CD8-positive, alpha-beta memory T cell (primary cell): Measurements from ENCODE around the gene TAF3. TPM values are rescaled to one million over a fixed set of nuclear protein-coding genes. Genes with fewer than 3 reads are reported as not detected.
"Not testable (repeated sequence)": the region's sequence is repeated elsewhere in the genome, so short reads cannot be mapped to it uniquely, and the experiment has no call there.

Experiments
- CTCF ChIA-PET: fragments of 350-600 bp; sonication (Branson Sonifier 250); formaldehyde crosslinking; loops from one replicate; lab custom pipeline; 2021; ENCODE audit warnings: antibody characterized with exemption; lab: Charles Lee
- POLR2A ChIA-PET: fragments of 350-600 bp; sonication (Branson Sonifier 250); formaldehyde crosslinking; loops from one replicate; lab custom pipeline; 2021; ENCODE audit warnings: antibody characterized with exemption; lab: Charles Lee
- DNase-seq, 5 donors: peaks; one replicate each; pipeline versions ENCODE4 v3.0.0 to v3.0.0-alpha.2; 2020 to 2022; ENCODE audit warnings: mixed read lengths in 1 of 5
- H3K27ac ChIP-seq: one replicate; pipeline ENCODE4 v1.7.0; 2013; ENCODE audit warnings: low read depth, mild to moderate bottlenecking, low read length, moderate library complexity
- H3K27me3 ChIP-seq: 2 replicates; pipeline ENCODE4 v1.7.0; 2013; ENCODE audit warnings: low read length, mild to moderate bottlenecking; ENCODE audit not compliant: insufficient read depth, poor library complexity, severe bottlenecking
- H3K36me3 ChIP-seq: 2 replicates; pipeline ENCODE4 v1.7.0; 2013; ENCODE audit warnings: mild to moderate bottlenecking, low read length, moderate library complexity; ENCODE audit not compliant: insufficient read depth
- H3K4me1 ChIP-seq: 2 replicates; pipeline ENCODE4 v1.7.0; 2013; ENCODE audit warnings: mild to moderate bottlenecking, low read length, moderate library complexity; ENCODE audit not compliant: insufficient read depth
- H3K4me3 ChIP-seq: 2 replicates; pipeline ENCODE4 v1.7.0; 2013; ENCODE audit warnings: mild to moderate bottlenecking, low read length
- H3K9me3 ChIP-seq: 2 replicates; pipeline ENCODE4 v1.7.0; 2013; ENCODE audit warnings: mild to moderate bottlenecking, low read length
- H3K27ac Mint-ChIP-seq, 8 donors: one replicate each; pipeline ENCODE4 v1.8.0; 2020 to 2021; ENCODE audit warnings: mixed read lengths in 8 of 8, mild to moderate bottlenecking in 6 of 8, inconsistent platforms in 3 of 8, moderate library complexity in 3 of 8
- H3K27me3 Mint-ChIP-seq, 2 donors: one replicate each; pipeline ENCODE4 v1.8.0; 2020 to 2021; ENCODE audit warnings: mixed read lengths in 2 of 2, mild to moderate bottlenecking in 1 of 2, moderate library complexity in 1 of 2
- H3K36me3 Mint-ChIP-seq, 3 donors: one replicate each; pipeline ENCODE4 v1.8.0; 2020 to 2021; ENCODE audit warnings: mixed read lengths in 3 of 3, inconsistent platforms in 1 of 3, mild to moderate bottlenecking in 1 of 3
- H3K4me1 Mint-ChIP-seq, 3 donors: one replicate each; pipeline ENCODE4 v1.8.0; 2020 to 2021; ENCODE audit warnings: mixed read lengths in 3 of 3, inconsistent platforms in 1 of 3, mild to moderate bottlenecking in 1 of 3
- H3K4me3 Mint-ChIP-seq, 7 donors: one replicate each; pipeline ENCODE4 v1.8.0; 2020 to 2021; ENCODE audit warnings: mixed read lengths in 7 of 7, mild to moderate bottlenecking in 6 of 7, moderate library complexity in 4 of 7, inconsistent platforms in 2 of 7
- H3K9me3 Mint-ChIP-seq, 5 donors: one replicate each; pipeline ENCODE4 v1.8.0; 2020 to 2022; ENCODE audit warnings: mixed read lengths in 5 of 5, mild to moderate bottlenecking in 3 of 5, moderate library complexity in 2 of 5, inconsistent platforms in 1 of 5
- polyA plus RNA-seq: library from polyadenylated mRNA; unstranded; fragments of 300-500 nt; fragmentation: Illumina TruSeq; gene quantifications from one replicate; pipeline ENCODE4 v1.2.3, GENCODE V29; 2021
- total RNA-seq, 2 experiments: library from RNA; stranded (reverse); gene quantifications; one replicate each; pipeline ENCODE4 v1.2.3, GENCODE V29; 2021

TAF3 gene
- total and polyA plus RNA-seq, 3 experiments from 2014 or later: 16.9 to 22.6 (median 22.5) TPM

DNA sequence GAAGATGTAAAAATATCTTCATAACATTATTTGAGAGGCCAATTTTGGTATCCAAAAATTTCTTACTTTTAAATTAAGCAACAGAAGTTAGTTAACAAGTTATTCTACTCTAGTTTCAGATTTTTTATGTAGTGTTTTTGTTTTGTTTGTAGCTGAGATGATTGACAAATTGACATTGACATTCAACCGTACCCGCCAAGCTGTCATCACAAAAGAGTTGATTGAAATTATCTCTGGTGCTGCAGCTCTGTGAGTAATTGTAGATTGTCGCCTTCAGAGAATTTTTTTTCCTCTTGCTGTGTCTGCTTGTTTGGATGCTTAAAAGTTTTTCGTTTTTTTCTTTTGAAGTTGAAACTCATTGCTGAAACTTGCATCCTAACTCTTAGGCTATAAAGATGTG lies 15.7 kb upstream of the TAF3 start:
- Mint-ChIP-seq H3K27me3 (no peaks in the 10 kb centered on the region), H3K4me3 (no peak overlapping the region), H3K36me3 (peaks cover 5 to 88% (median 26%) of the 10 kb centered on the region in 3 donors), H3K9me3 (no peaks in the 10 kb centered on the region), H3K27ac (no peak overlapping the region), H3K4me1 (peaks cover 0 to 3% (median under 1%) of the 10 kb centered on the region in 3 donors)
- Histone ChIP-seq H3K9me3 (no peaks in the 10 kb centered on the region), H3K4me1 (no peaks in the 10 kb centered on the region), H3K4me3 (no peak overlapping the region), H3K27me3 (no peaks in the 10 kb centered on the region), H3K27ac (no peak overlapping the region), H3K36me3 (peaks cover 71% of the 10 kb centered on the region)
- ChIA-PET CTCF (no interaction called here), POLR2A (no interaction called here)
- no peak for DNase-seq

DNA sequence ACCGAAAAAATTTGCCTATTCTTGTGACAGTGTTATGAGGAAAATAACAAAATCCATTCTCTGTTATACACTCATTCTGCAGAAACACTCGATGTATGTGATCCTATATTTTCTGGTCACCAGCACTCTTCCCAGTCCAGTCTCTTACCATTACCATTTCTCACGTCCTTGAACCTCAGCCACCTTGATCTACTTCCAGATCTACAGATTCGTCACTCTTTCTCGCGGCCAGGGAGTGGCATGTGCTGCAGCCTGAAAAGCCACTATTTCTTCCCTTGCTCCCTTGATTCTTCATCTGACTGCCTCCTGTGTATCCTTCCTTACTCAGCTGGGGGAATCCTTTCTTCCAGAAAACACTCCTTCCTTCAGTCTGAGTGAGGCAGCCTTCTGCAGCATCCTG lies 14.1 kb upstream of the TAF3 start:
- DNase-seq: no peak
- no peaks in the 10 kb centered on the region for H3K4me1 ChIP-seq
- no peak overlapping the region for H3K4me3 ChIP-seq
- H3K9me3 ChIP-seq: no peaks in the 10 kb centered on the region
- no peaks in the 10 kb centered on the region for H3K9me3 Mint-ChIP-seq
- ChIA-PET CTCF (no interaction called here), POLR2A (no interaction called here)
- H3K36me3 ChIP-seq: peaks cover 68% of the 10 kb centered on the region
- no peaks in the 10 kb centered on the region for H3K27me3 Mint-ChIP-seq
- H3K4me1 Mint-ChIP-seq: peaks cover 0 to 3% (median 0%) of the 10 kb centered on the region in 3 donors
- H3K27ac Mint-ChIP-seq: peak overlapping the region in 1 of 8 donors; percentile 27
- H3K4me3 Mint-ChIP-seq: no peak overlapping the region
- no peak overlapping the region for H3K27ac ChIP-seq
- no peaks in the 10 kb centered on the region for H3K27me3 ChIP-seq
- peaks cover 5 to 82% (median 26%) of the 10 kb centered on the region in 3 donors for H3K36me3 Mint-ChIP-seq

DNA sequence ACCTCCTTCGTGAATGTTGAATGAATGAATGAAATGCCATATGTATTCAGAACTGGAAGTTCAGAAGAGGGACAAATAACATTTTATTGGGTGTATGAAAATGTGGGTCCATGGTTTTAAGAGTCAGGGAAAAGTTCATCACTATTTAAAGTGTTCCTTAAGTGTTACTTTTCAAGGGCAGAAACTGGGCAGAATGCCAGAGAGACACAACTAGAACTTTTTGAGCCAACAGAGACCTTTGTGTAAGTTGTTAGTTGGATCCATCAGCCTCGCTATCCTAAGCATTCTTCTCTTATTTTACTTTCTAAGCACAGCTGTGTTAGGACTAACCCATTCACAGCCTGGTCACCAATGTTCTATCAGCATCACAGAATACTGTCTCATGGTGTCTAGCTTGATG lies 13.6 kb upstream of the TAF3 start:
- DNase-seq: no peak
- Mint-ChIP-seq H3K9me3 (no peaks in the 10 kb centered on the region), H3K4me1 (peaks cover 0 to 3% (median 0%) of the 10 kb centered on the region in 3 donors), H3K27ac (peak overlapping the region in 2 of 8 donors; percentile 36 to 43), H3K4me3 (no peak overlapping the region), H3K36me3 (peaks cover 5 to 77% (median 25%) of the 10 kb centered on the region in 3 donors), H3K27me3 (no peaks in the 10 kb centered on the region)
- POLR2A ChIA-PET: no interaction called here
- Histone ChIP-seq H3K4me3 (no peak overlapping the region), H3K36me3 (peaks cover 63% of the 10 kb centered on the region), H3K9me3 (no peaks in the 10 kb centered on the region), H3K27ac (no peak overlapping the region), H3K27me3 (no peaks in the 10 kb centered on the region), H3K4me1 (no peaks in the 10 kb centered on the region)
- CTCF ChIA-PET: no interaction called here

DNA sequence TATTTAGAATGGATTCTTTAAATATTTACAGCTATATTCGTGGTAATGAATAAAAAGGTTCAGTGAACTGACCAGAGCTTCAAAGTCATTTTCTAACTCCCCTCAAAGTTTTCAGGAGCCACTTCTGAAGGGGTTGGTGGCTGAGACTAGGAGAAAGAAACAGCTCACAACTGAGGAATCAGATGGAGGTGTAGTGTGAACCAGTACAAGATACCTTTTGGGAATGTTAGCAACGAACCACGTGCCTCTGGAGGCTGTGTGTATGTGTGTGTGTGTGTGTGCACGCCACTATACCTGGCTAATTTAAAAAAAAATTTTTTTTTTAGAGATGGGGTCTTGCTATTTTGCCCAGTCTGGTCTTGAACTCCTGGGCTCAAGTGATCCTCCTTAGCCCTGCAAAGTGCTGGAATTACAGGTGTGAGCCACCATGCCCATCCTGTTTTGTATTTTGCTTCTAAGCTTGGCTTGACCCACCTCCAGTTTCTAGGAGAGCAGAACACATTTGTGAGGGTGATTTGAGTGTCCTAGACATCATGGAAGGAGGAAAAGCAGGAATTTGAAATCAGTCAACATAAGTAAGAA lies 9.5 kb upstream of the TAF3 start:
- Mint-ChIP-seq H3K27ac (no peak overlapping the region), H3K27me3 (no peaks in the 10 kb centered on the region), H3K9me3 (no peaks in the 10 kb centered on the region), H3K36me3 (peaks cover 5 to 39% (median 11%) of the 10 kb centered on the region in 3 donors), H3K4me1 (no peaks in the 10 kb centered on the region), H3K4me3 (no peak overlapping the region)
- no peak overlapping the region for H3K4me3 ChIP-seq
- H3K27me3 ChIP-seq: no peaks in the 10 kb centered on the region
- H3K4me1 ChIP-seq: no peaks in the 10 kb centered on the region
- DNase-seq: no peak
- ChIA-PET POLR2A (interaction anchor here (1.6 kb wide), 1 partner anchor 9 kb away, joined by 8 read pairs; the partner anchor contains the start of gene TAF3), CTCF (no interaction called here)
- no peak overlapping the region for H3K27ac ChIP-seq
- H3K36me3 ChIP-seq: peaks cover 28% of the 10 kb centered on the region
- no peaks in the 10 kb centered on the region for H3K9me3 ChIP-seq

DNA sequence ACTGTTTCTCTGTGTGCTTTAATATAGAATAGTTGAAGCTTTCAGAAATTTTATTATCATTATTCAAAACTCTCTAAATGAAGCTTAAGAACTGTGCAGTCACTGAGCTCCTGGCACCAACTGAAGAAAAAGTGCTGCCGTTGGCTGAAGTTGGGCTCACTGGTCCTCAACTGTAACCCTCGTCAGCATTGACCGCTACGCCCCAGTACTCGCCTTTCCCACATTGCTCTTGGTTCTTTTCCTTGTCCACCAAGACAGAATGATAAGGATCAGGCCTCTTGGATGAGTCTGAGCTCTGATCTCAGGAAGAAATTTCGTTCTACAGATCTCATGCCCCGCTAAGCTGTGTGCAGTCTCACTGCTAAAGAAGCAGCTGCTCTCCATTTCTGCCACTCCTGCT lies 7.9 kb upstream of the TAF3 start:
- Histone ChIP-seq H3K4me3 (no peak overlapping the region), H3K27me3 (no peaks in the 10 kb centered on the region), H3K36me3 (peaks cover 13% of the 10 kb centered on the region), H3K9me3 (no peaks in the 10 kb centered on the region), H3K4me1 (no peaks in the 10 kb centered on the region), H3K27ac (no peak overlapping the region)
- Mint-ChIP-seq H3K27ac (peak overlapping the region in 2 of 8 donors; percentile 2 to 24), H3K4me1 (no peaks in the 10 kb centered on the region), H3K4me3 (no peak overlapping the region), H3K36me3 (peaks cover 5 to 24% (median 5%) of the 10 kb centered on the region in 3 donors), H3K9me3 (no peaks in the 10 kb centered on the region), H3K27me3 (peaks cover 0 to 8% of the 10 kb centered on the region in 2 donors)
- CTCF ChIA-PET: no interaction called here
- DNase-seq: no peak
- POLR2A ChIA-PET: no interaction called here

DNA sequence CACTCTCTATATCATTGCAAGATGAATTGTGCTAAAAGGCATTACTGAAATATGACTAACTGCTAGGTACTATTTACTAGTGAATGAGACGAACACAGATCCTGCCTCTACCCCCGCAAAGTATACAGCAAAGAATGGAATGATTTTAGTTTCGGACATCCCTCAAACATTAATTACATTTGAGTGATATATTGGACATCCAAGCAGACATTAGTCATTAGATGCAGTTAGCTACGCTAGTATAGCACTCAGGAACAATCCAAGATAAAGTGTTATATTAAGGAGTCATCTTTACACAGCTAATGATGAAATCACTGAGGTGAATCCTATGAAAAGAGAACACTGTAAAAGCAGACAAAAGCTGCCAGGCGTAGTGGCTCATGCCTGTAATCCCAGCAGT lies 7.3 kb upstream of the TAF3 start:
- Histone ChIP-seq H3K4me1 (no peaks in the 10 kb centered on the region), H3K36me3 (peaks cover 10% of the 10 kb centered on the region), H3K9me3 (no peaks in the 10 kb centered on the region), H3K27me3 (no peaks in the 10 kb centered on the region), H3K27ac (no peak overlapping the region), H3K4me3 (no peak overlapping the region)
- H3K4me3 Mint-ChIP-seq: no peak overlapping the region
- POLR2A ChIA-PET: interaction anchor here (0.5 kb wide), 1 partner anchor 34 kb away, joined by 7 read pairs; no protein-coding TSS in a partner anchor
- no peaks in the 10 kb centered on the region for H3K9me3 Mint-ChIP-seq
- CTCF ChIA-PET: no interaction called here
- H3K36me3 Mint-ChIP-seq: peaks cover 5 to 20% (median 5%) of the 10 kb centered on the region in 3 donors
- no peaks in the 10 kb centered on the region for H3K4me1 Mint-ChIP-seq
- H3K27ac Mint-ChIP-seq: peak overlapping the region in 3 of 8 donors; percentile 2 to 7 (median 5)
- peaks cover 0 to 8% of the 10 kb centered on the region in 2 donors for H3K27me3 Mint-ChIP-seq
- DNase-seq: no peak

DNA sequence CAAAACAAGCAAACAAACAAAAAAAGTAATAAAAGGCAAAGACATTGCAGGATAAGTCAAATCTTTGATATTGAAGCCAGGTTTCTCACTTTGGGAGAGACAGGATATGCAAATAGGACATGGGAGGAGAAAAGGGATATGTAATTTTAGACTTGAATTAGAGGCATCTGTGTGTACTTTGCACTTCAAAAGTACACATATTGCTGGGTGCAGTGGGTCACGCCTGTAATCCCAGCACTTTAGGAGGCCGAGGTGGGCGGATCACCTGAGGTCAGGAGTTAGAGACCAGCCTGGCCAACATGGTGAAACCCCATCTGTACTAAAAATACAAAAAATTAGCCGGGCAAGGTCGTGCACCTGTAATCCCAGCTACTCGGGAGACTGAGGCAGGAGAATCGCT lies 6.6 kb upstream of the TAF3 start:
- DNase-seq, H3K9me3 ChIP-seq, H3K27me3 Mint-ChIP-seq, CTCF ChIA-PET, H3K4me1 ChIP-seq, H3K36me3 ChIP-seq, H3K4me3 ChIP-seq, H3K4me3 Mint-ChIP-seq, H3K27me3 ChIP-seq, H3K4me1 Mint-ChIP-seq, H3K27ac ChIP-seq, POLR2A ChIA-PET, H3K9me3 Mint-ChIP-seq, H3K27ac Mint-ChIP-seq: not testable (repeated sequence)
- peaks cover 3 to 15% (median 3%) of the 10 kb centered on the region in 3 donors for H3K36me3 Mint-ChIP-seq

DNA sequence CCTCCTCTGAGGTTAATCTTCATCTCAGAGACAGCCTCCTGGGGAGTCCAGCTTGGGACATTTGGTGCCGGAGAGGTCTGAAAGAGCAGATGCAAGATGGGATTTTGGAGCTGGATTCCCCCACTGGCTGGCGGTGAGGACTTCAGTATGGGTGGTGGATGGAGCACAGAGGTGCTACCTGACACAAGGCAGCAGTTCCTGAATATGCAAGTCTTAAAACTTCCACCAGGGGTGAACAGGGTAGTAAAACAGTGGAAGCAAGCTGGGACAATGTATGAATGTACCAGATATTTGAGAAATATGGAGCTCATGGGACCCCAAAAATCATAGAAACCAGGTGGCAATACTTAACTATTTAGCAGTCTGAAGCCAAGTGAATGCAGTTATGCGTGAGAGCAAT lies 4.8 kb upstream of the TAF3 start:
- peak overlapping the region in 1 of 7 donors; percentile 40 for H3K4me3 Mint-ChIP-seq
- peaks cover 0 to 10% (median 0%) of the 10 kb centered on the region in 3 donors for H3K36me3 Mint-ChIP-seq
- Histone ChIP-seq H3K27me3 (no peaks in the 10 kb centered on the region), H3K36me3 (no peaks in the 10 kb centered on the region), H3K9me3 (no peaks in the 10 kb centered on the region), H3K27ac (no peak overlapping the region), H3K4me3 (no peak overlapping the region), H3K4me1 (peaks cover 7% of the 10 kb centered on the region)
- ChIA-PET CTCF (no interaction called here), POLR2A (no interaction called here)
- no peak for DNase-seq
- H3K9me3 Mint-ChIP-seq: no peaks in the 10 kb centered on the region
- H3K27me3 Mint-ChIP-seq: peaks cover 0 to 8% of the 10 kb centered on the region in 2 donors
- peaks cover 7 to 18% (median 15%) of the 10 kb centered on the region in 3 donors for H3K4me1 Mint-ChIP-seq
- no peak overlapping the region for H3K27ac Mint-ChIP-seq
